HG02840 (cell line): ENCODE results near the gene SLF1.
"Not testable (repeated sequence)": the region's sequence is repeated elsewhere in the genome, so short reads cannot be mapped to it uniquely, and the experiment has no call there.

ENCODE experiments used
- ATAC-seq: cut with Tn5 transposase; IDR thresholded peaks from one replicate; pipeline ENCODE4 v1.9.1; 2021; ENCODE audit warnings: mild to moderate bottlenecking, moderate library complexity, moderate number of reproducible peaks; ENCODE audit not compliant: unreplicated experiment, low FRiP score

SLF1 gene

GRCh38 chr5:94618493-94619328 is at the start of gene SLF1, which contains the start of gene KIAA0825:
SLF1 (plus strand) TSS chr5:94618669; CDS start chr5:94628811, 10,142 bp downstream.
KIAA0825 (minus strand) TSS chr5:94618604; CDS start chr5:94537126, 81,478 bp downstream.
- ATAC-seq = peak; percentile 97

GRCh38 chr5:94571415-94571814 is 47.1 kb upstream of the SLF1 start:
- ATAC-seq = no peak

DNA sequence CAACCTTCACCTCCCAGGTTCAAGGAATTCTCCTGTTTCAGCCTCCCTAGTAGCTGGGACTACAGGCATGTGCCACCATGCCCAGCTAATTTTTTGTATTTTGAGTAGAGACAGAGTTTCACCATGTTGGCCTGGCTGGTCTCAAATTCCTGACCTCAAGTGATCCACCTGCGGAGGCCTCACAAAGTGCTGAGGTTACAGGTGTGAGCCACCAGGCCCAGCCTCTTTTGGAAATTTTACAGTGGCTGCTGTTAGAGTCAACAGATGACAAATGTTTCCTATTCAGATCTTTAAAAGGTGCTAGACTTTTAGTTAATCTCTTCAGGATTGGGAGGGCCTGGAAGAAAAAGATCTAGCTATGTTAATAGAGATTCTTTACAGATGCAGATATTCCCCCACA is 45.1 kb upstream of the SLF1 start:
- ATAC-seq = not testable (repeated sequence)

GRCh38 chr5:94575196-94575595 is 43.3 kb upstream of the SLF1 start:
- ATAC-seq = no peak

DNA sequence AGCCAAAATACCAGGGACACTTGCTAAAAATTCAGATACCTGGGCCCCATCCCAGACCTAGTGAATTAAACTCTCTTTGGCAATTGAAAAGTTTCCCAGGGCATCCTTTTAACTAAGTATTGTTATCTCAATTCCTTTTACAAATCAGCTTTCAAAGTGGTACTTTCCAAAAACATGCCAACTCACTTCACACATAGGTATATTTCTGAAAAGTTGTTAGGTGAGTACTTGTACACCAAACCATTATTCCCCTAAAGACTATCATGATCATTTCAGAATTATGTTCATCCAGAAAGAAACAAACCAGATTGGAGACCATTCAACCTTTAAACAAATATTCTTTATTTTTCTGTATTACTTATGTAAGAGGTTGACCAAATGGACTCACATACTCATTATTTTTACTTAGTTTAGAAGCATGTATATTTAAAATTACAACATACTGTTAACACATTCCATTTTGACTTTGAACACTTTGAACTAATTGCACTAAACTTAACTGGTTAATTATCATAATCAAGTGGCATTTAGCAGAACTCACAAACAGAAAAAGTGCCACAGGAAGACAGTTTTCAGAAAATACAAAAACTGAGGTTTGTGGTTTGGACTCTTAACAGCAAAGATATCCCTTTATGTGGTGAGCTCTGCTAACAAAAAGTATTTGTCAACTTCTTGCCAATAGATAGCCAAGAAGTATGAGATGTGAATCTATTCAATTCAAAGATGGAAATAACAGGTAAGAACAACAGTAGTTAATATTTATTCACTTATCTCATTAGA is 40.8 kb upstream of the SLF1 start:
- peak; percentile 69 for ATAC-seq

DNA sequence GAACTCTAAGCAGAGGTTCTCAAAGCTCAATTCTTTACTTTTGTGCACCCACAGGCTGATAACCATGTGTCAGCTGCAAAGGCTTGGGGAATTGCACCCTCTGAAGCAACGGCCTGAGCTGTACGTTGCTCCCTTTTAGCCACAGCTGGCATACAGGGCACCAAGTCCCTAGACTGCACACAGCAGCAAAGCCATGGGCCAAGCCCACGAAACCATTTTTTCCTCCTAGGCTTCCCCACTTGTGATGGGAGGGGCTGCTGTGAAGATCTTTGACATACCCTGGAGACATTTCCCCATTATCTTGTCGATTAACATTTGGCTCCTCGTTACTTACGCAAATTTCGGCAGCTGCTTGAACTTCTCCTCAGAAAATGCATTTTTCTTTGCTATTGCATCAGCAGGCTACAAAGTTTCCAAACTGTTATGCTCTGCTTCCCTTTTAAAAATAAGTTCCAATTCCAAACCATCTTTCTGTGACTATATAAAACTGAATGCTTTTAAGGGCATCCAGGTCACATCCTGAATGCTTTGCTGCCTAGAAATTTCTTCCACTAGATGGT is 23.1 kb upstream of the SLF1 start:
- ATAC-seq = no peak

DNA sequence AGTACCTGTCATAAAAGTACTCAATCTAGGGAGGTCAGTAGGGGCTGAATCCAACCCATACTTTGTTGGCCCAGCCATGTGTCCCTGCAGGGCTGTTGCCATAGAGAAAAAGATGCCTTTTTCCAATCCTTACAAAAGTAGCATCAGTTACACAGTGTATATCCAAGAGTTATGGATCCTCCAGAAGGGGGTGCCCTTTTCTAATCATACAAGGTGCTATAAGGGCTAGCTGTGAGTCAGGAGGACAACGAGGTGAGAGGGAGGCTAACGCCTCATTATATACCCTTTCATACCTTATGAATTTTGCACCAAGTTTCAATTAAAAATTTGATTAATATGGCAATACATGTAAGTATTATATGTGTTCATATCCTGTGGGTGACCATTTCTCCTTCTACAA is 4.9 kb upstream of the SLF1 start:
- no peak for ATAC-seq

DNA sequence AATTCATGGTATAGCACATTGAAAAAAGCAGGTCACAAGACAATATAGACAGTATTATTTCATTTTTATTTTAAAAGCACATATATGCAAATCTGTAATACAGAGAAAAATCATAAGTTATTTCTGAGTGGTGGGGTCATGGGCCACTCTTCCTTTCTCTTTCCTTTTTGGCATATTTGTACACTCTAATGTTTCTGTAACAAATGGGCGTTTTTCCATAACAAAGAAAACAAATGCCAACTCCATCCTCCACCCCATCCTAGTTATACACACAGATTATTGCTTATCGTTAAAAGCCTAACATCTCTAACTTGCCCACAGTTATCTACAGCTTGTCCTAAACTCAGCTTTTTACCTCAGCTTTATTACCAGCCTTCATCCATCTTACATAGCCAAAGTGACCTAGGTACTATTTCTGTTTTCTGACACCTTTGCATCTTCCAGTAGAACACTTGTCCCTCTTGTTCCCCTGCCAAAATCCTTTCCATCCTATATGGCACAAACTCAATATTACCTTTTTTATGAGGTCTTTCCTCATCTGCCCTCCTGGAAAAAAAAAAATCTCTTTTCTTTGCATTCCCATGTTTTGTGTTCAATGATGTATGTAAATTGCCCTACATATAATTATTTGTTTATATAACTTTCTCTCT is 4.2 kb upstream of the SLF1 start:
- no peak for ATAC-seq

GRCh38 chr5:94615862-94616261 is 2.6 kb upstream of the SLF1 start:
- ATAC-seq = no peak

GRCh38 chr5:94618029-94618492 is 408 bp upstream of the SLF1 start:
- peak; percentile 21 for ATAC-seq

GRCh38 chr5:94620256-94620655 is 1.8 kb downstream of the SLF1 start:
- ATAC-seq = no peak

DNA sequence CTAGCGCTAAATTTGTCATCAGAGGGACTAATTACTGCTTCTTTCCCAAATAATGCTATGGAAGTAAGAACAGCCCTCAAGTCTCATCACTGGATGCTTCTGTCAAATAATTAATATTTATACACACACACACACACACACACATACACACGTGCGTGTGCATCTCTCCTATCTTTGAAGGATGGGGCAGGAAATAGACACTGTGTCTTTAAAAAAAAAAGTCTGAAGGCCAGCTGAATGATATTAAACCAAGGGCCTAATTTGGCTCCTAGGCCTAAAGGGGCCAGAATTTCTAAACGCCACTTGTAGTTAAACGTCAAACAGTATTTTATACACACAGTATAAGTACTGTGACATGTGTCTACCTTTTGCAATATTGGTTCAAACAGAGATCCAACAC is 3.3 kb downstream of the SLF1 start:
- no peak for ATAC-seq

DNA sequence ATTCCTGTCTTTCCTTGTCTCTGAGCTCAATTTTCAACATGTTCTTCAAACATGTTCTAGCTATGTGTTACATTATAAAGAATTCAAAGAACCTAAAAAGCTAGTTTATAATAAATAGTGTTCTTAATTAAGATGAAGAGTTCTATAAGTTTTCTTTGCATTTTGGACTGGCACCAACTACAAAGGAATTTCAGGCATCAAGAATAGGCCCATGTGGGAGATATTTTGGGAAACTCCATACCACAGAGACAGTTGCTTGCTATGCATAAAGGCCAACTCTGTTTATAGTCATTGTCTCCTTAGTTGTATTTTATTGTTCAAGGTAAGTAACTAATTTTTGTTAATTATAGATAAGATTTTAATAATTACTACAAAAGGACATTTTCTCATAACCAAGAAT is 4.5 kb downstream of the SLF1 start:
- ATAC-seq = no peak

DNA sequence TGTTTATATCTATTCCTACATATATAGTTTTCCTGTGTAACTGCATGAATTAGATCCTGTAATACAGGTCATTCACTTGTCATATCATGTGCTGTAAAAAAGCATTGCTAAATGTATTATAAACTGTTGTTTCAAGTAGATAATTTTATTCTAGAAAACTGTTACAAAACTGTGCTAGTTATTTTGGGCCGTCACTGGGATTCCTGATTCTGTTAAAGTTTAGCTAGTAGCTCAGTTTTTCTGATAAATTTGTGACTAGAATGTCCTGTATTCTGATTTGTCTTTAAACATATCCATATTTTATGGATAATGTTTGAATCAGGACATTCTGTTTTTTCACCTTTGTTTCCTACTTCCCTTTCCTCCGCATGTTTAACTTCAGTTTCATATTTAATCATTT is 5.4 kb downstream of the SLF1 start:
- ATAC-seq = no peak

GRCh38 chr5:94627191-94627590 is 8.7 kb downstream of the SLF1 start:
- ATAC-seq = no peak

DNA sequence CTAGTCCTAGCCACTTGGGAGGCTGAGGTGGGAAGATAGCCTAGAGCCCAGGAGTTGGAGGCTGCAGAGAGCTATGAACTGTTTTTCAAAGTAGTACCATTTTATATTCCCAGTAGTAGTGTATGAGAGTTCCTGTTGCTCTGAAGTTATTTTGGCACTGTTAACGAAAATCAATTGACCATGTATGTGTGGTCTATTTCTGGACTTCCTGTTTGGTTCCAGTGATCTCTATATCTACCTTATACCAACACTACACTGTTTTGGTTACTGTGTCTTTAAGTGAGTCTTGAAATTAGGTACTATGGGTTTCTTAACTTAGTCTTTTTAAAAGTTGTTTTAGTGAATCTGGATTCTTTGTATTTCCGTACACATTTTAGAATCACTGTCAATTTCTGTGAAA is 13.6 kb downstream of the SLF1 start:
- peak; percentile 96 for ATAC-seq

- no peak for ATAC-seq
Measured at GRCh38 chr5:94640176-94640575, 21.7 kb downstream of the SLF1 start.

GRCh38 chr5:94645053-94645452 is 26.6 kb downstream of the SLF1 start:
- ATAC-seq = no peak

DNA sequence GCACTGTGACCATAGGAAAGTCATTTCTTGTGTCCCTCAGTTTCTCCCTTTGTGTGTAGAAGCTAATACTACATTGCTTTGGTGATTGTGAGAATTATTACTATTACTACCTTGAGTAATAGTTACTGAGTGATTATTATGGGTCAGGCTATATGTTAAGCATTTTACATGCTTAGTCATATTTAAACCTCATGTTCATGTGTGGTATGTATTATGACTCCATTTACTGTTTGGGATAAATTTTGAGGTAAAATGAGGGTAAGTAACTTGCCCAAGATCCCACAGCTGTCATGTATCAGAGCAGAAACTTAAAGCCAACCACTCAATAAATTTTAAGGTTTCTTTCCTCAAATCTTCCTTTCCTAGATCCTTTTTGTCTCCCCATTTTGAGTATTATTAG is 28.3 kb downstream of the SLF1 start:
- ATAC-seq = no peak

DNA sequence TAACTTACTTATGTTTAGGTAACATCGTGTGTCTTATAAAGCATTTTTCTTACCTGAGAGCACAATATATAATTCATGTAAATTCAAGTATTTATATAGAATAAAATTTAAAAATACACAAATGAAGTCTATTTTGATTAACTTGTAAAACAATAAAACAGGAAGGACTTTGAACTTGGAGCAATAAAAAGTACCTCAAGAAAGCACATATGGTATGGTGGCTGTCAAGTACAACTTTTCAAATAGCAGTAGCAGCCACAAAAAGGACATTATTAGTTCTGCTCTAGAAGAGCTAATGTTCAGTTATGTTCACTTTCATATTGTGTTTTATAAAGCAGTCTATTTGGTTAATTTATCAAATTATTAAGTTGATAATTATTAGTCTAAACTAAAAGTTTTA is 31.4 kb downstream of the SLF1 start:
- no peak for ATAC-seq

GRCh38 chr5:94658272-94658671 is 39.8 kb downstream of the SLF1 start:
- ATAC-seq = no peak
